Non-pigmented ciliary epithelial cell (primary cell): ENCODE results near the gene CCDC14.
"Not testable (repeated sequence)": the region's sequence is repeated elsewhere in the genome, so short reads cannot be mapped to it uniquely, and the experiment has no call there.

Experiments used
- DNase-seq: peaks from one replicate; pipeline ENCODE4 v3.0.0-alpha.2; 2010; ENCODE audit warnings: low read depth

Gene CCDC14

DNA sequence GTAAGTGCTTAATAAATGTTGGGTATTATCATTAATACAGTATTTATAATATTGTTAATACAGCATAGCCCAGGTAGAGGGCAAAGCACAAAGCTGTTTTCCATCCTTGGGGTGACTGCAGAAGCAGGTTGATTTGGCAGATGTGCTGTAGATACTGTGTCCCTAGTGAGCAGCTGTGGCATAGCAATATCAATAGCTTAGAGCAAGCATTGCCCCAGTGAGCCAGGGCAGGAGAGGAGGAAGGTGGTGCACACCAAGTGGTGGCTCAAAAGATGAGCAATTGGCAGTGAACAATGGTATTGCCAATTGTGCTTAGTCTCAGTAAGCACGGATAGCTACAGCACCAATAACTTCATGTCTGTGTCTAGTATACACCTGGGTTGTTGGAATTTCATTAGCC, 5.8 kb upstream of the CCDC14 start:
- not testable (repeated sequence) for DNase-seq

- DNase-seq = not testable (repeated sequence)
Observed at GRCh38 chr3:123964793-123965192, 3.8 kb upstream of the CCDC14 start.

DNA sequence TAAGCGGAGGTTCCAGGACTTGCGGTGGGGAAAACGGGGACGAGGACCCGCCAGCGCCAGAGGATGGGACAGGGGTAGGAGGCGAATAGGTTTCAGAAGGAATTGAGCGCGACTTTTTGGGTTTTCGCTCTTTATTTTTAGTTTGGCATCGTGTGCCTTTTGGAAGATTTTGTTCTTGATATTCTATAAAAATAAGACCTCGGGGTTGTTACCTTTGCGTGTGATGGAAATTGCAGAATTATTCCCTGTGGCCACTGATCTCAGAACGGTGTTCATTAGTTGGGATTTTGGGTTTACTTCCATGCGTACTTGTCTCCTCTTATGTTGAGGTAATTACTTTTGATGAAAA, 453 bp upstream of the CCDC14 start:
- DNase-seq = no peak

DNA sequence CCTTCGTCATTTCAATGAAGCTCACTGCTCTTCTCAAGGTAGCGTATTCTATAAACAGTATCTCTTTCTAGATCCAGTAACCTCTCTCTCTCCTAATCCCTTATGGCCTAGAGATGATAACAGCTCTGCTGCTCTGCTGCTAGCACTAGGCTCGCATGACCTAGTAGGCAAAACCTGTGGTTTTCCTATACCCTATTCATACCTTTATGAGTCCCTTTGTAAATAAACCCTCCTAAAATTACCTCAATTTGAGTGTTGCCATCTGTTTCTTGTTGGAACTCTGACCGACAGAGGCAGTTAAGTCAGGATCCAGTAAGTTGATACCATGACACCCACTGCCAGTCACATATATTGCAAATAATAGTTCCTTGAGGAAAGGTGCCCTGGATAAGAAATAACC, 7.3 kb downstream of the CCDC14 start:
- DNase-seq = no peak

GRCh38 chr3:123952844-123953520, 8.0 kb downstream of the CCDC14 start:
- no peak for DNase-seq

- no peak for DNase-seq
Observed at GRCh38 chr3:123951522-123952447, 9.2 kb downstream of the CCDC14 start.

GRCh38 chr3:123949641-123950040, 11.4 kb downstream of the CCDC14 start:
- DNase-seq = peak; percentile 71

DNA sequence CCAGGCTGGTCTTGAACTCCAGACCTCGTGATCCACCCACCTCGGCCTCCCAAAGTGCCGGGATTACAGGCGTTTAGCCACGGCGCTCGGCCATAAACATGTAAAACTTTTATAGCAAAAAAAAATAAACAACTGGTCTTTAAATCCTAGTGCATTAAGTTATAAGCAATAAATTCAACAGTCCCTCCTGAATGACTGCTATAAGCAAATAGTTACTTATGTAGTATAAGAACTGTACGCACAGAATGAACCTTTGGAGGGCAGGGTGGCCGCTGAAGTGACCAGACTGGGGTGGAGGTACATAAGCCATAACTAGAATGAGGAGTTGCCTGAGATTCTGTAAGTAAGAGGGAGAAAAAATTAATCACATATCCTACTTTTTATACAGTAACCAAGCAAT, 12.6 kb downstream of the CCDC14 start:
- DNase-seq = no peak

DNA sequence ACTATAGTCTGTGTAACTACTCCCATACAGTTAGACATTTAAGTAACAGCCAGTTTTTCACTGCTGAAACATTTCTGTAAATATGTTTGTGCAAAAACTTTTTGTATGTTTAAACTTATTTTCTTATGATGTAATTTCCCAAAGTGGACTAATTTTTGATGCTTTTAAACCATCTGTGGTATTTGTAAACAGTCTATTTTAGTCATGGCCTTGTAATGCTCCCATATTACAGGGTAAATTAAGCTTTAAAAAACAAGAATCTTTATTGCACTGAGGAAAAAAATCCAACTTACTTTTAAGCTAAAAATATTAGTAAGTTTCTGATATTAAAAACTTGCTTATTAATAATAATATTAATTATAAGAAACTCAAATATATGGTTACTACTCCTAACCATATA, 13.5 kb downstream of the CCDC14 start:
- no peak for DNase-seq

DNA sequence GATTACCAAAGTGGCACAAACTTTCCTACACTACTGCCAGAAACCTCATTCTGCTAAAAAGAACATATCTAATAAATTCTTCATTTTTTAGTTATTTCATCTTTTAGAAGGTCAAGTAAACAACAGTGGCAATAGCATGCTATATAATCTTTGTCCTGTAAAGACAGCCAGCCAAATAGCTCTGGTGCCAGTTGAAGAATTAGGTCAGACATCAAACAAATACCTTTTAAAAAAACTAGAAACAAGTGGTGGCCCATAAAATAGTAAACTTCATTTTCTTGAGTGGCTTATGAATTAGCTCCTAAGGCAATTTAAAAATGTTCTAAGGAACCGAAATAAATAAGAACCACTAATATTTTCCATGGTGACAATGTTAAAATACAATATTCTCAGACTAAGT, 19.5 kb downstream of the CCDC14 start:
- no peak for DNase-seq

- DNase-seq = no peak
Observed at GRCh38 chr3:123941121-123941520, 19.9 kb downstream of the CCDC14 start.

GRCh38 chr3:123939706-123940105, 21.3 kb downstream of the CCDC14 start:
- no peak for DNase-seq

DNA sequence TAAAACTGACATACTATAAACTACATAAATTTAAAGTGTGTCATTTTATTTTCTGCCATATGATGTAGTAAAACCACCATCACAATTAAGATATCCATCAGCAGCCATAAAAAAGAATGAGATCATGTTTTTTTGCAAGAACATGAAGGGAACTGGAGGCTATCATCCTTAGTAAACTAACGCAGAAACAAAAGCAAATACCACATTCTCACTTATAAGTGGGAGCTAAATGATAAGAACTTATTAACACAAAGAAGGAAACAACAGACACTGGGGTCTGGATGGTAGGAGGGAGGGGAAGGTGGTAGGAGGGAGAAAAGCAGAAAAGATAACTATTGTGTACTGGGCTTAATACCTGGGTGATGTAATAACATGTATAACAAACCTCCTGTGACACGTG, 24.6 kb downstream of the CCDC14 start:
- DNase-seq = no peak

GRCh38 chr3:123935830-123936229, 25.2 kb downstream of the CCDC14 start:
- no peak for DNase-seq

GRCh38 chr3:123934250-123934649, 26.8 kb downstream of the CCDC14 start:
- no peak for DNase-seq

DNA sequence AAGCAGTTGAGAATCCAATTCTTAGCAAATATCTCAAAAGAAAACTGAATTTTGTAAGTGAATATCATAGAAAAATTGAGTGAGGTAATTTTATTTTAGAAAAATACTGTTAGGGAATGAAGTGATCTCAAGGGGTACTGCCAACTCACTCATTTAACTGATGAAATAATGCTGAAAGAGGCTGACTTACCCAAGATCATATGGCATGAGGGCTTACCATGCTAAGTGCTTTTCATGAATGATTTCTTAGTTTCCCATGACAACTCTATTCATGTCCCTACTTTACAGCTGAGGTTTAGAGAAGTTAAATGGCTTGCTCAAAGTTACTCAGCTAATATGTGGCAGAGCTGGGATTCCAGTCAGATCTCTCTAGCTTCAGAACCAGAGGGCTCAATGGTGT, 30.6 kb downstream of the CCDC14 start:
- no peak for DNase-seq

- DNase-seq = no peak
Observed at GRCh38 chr3:123929325-123929724, 31.7 kb downstream of the CCDC14 start.

DNA sequence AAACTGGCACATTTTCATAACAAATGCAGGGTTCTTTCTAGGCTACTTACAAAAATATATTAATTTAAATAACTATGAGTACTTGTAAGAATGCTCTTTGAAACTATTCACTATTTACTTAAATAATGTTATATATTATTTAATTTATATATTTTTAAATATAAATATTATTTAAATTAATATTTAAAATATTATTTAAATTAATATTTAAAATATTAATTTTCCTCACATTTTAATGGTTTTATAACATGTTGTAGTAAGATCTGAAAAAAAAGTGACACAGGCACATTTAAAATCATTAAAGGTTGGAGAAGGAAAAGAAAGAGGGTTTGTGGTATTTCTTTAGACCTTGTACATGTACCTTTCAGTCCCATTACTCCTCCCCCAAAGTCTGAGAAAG, 34.6 kb downstream of the CCDC14 start:
- DNase-seq = no peak

DNA sequence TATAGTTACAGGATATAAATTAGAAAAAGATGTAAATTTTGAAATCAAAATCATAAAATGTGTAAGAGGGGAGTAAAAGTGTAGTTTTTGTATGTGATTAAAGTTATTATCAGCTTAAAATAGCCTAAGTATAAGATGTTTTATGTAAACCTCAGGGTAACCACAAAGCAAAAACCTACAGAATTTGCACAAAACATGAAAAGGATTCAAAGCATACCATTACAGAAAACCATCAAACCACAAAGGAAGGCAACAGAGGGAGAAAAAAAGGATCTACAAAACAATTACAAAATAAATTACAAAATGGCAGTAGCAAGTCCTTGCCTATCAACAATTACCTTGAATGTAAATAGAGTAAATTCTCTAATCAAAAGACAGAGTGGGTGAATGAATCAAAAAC, 40.2 kb downstream of the CCDC14 start:
- DNase-seq = no peak

GRCh38 chr3:123920383-123920782, 40.6 kb downstream of the CCDC14 start:
- DNase-seq = no peak

DNA sequence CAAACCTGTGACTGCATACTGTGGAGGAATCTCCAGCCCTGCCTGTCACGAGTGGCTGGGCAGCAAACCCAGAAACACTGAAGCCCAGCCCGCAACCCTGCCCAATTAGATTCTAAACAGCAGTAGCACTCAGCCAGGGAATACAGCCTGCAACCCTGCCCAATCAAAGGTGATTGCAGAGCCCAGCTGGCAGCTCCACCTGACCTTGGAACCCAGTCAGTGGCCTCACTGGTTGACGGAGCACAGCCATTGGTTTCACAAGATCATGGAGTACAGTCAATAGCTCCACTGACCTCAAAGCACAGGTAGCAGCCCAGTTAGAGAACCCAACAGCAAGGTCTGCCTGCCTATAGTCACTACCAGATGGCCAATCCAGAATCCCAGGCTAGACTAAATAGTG, 41.7 kb downstream of the CCDC14 start:
- DNase-seq = no peak

GRCh38 chr3:123914829-123915228, 46.2 kb downstream of the CCDC14 start:
- DNase-seq = no peak

- DNase-seq = no peak
Observed at GRCh38 chr3:123909785-123910184, 51.2 kb downstream of the CCDC14 start.

DNA sequence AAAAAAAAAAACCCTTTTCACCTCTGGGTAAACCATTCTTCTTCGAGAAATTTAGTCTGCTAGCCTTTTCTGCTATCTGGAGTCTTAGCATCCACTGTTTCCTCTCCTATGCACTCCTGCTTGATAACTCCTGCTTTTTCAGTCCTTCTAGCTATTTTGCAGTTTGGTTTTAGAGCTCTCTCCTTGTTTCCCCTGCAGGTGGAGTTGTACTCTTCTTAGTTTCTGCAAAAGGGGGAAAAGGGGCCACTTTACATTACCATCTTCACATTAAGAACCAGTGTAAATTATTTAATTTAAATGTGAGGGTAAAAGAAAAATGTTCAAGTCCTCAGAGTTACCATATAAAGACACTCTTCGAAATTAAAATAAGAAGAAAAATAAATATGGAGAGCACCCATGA, 53.3 kb downstream of the CCDC14 start:
- DNase-seq = no peak
